Cardiac ventricle fibroblast (primary cell): Measurements from ENCODE around the gene SLC34A2. TPM values are rescaled to one million over a fixed set of nuclear protein-coding genes. Genes with fewer than 3 reads are reported as not detected.

Experiments used
- total RNA-seq: library from RNA; depleted of rRNA; stranded (reverse); fragments of >200 nt; gene quantifications from 2 replicates; pipeline ENCODE4 v1.2.3, GENCODE V29; 2015

The SLC34A2 gene
- total RNA-seq, result not detected in 2 replicates

GRCh38 chr4:25654971-25655963 lies at the start of gene SLC34A2:
TSS of gene SLC34A2 (plus strand) at chr4:25655851. CDS start at chr4:25662501, 6,650 bp downstream.

Other genes starting within 250 kb of the SLC34A2 start
- gene SEL1L3, start 207.1 kb downstream of the SLC34A2 start, total RNA-seq, result 26.6 and 41.6 TPM in 2 replicates